Measurements from ENCODE around the gene LRRK1.

The LRRK1 gene

GRCh38 chr15:101056366-101057334 is 137.5 kb downstream of the LRRK1 start:
- Histone ChIP-seq H3K27ac (ENCODE audit: low read depth, low read length) (no peak overlapping the region), H3F3A (ENCODE audit: control insufficient read depth, insufficient read depth) (no peaks in the 10 kb centered on the region), H3K27me3 (ENCODE audit: control insufficient read depth, low read length) (no peaks in the 10 kb centered on the region), H3K9me3 (ENCODE audit: control insufficient read depth, insufficient read depth, low read length) (no peaks in the 10 kb centered on the region), H3K36me3 (ENCODE audit: control insufficient read depth, low read length) (peaks cover 100% of the 10 kb centered on the region), H3K4me3 (ENCODE audit: low read length) (no peak overlapping the region), H3K4me1 (ENCODE audit: control insufficient read depth, low read length) (no peaks in the 10 kb centered on the region; the same call in 1 of the 2 replicates), H3K9me2 (replicated peaks; ENCODE audit: control insufficient read depth, low read length) (no peaks in the 10 kb centered on the region), H4K20me1 (ENCODE audit: control insufficient read depth, insufficient read depth, low read depth, low read length) (no peaks in the 10 kb centered on the region), H3K79me2 (ENCODE audit: control insufficient read depth, low read length) (no peaks in the 10 kb centered on the region), H3K4me2 (ENCODE audit: low read length) (no peak overlapping the region)
- TF ChIP-seq CTCF (IDR thresholded peaks at IDR 0.05; ENCODE audit: low read depth, low read length, poor library complexity, severe bottlenecking) = no peak

GRCh38 chr15:101057841-101058407 is 138.8 kb downstream of the LRRK1 start:
- Histone ChIP-seq H3K79me2 (ENCODE audit: control insufficient read depth, low read length) (no peaks in the 10 kb centered on the region), H3K36me3 (ENCODE audit: control insufficient read depth, low read length) (peaks cover 100% of the 10 kb centered on the region), H3K27ac (ENCODE audit: low read depth, low read length) (no peak overlapping the region), H4K20me1 (ENCODE audit: control insufficient read depth, insufficient read depth, low read depth, low read length) (no peaks in the 10 kb centered on the region), H3K9me3 (ENCODE audit: control insufficient read depth, insufficient read depth, low read length) (no peaks in the 10 kb centered on the region), H3K4me1 (ENCODE audit: control insufficient read depth, low read length) (peaks cover 8% of the 10 kb centered on the region), H3K9me2 (replicated peaks; ENCODE audit: control insufficient read depth, low read length) (no peaks in the 10 kb centered on the region), H3K27me3 (ENCODE audit: control insufficient read depth, low read length) (no peaks in the 10 kb centered on the region), H3K4me2 (ENCODE audit: low read length) (no peak overlapping the region), H3F3A (ENCODE audit: control insufficient read depth, insufficient read depth) (no peaks in the 10 kb centered on the region), H3K4me3 (ENCODE audit: low read length) (no peak overlapping the region)
- TF ChIP-seq EZH2phosphoT487 (IDR thresholded peaks at IDR 0.05; ENCODE audit: borderline replicate concordance, low read length) (no peak), CTCF (IDR thresholded peaks at IDR 0.05; ENCODE audit: low read depth, low read length, poor library complexity, severe bottlenecking) (no peak)

GRCh38 chr15:101058735-101059134 is 139.6 kb downstream of the LRRK1 start:
- Histone ChIP-seq H3K9me3 (ENCODE audit: control insufficient read depth, insufficient read depth, low read length) (no peaks in the 10 kb centered on the region), H4K20me1 (ENCODE audit: control insufficient read depth, insufficient read depth, low read depth, low read length) (no peaks in the 10 kb centered on the region), H3K4me3 (ENCODE audit: low read length) (no peak overlapping the region), H3K4me2 (ENCODE audit: low read length) (no peak overlapping the region), H3K9me2 (replicated peaks; ENCODE audit: control insufficient read depth, low read length) (no peaks in the 10 kb centered on the region), H3K36me3 (ENCODE audit: control insufficient read depth, low read length) (peaks cover 100% of the 10 kb centered on the region), H3K79me2 (ENCODE audit: control insufficient read depth, low read length) (no peaks in the 10 kb centered on the region), H3F3A (ENCODE audit: control insufficient read depth, insufficient read depth) (no peaks in the 10 kb centered on the region), H3K4me1 (ENCODE audit: control insufficient read depth, low read length) (peaks cover 8% of the 10 kb centered on the region), H3K27ac (ENCODE audit: low read depth, low read length) (no peak overlapping the region), H3K27me3 (ENCODE audit: control insufficient read depth, low read length) (no peaks in the 10 kb centered on the region)
- TF ChIP-seq CTCF (IDR thresholded peaks at IDR 0.05; ENCODE audit: low read depth, low read length, poor library complexity, severe bottlenecking) (no peak), EZH2phosphoT487 (IDR thresholded peaks at IDR 0.05; ENCODE audit: borderline replicate concordance, low read length) (no peak)

Data from DOHH2 (cell line).